Effector memory CD4-positive, alpha-beta T cell (primary cell): ENCODE measurements around the gene LGALS7B.
"Not testable (repeated sequence)": the region's sequence is repeated elsewhere in the genome, so short reads cannot be mapped to it uniquely, and the experiment has no call there.

Source experiments
- DNase-seq, 3 donors: peaks; one replicate each; pipeline ENCODE4 v3.0.0-alpha.2; 2020
- H3K27ac ChIP-seq: 2 replicates; pipeline ENCODE4 v1.7.0; 2013; ENCODE audit warnings: mild to moderate bottlenecking, low read length, moderate library complexity; ENCODE audit not compliant: insufficient read depth, poor library complexity, severe bottlenecking
- H3K27me3 ChIP-seq: replicated peaks from 2 replicates; pipeline ENCODE4 v1.7.0; 2013; ENCODE audit warnings: mild to moderate bottlenecking, low read length; ENCODE audit not compliant: insufficient read depth, control insufficient read depth, poor library complexity, severe bottlenecking
- H3K36me3 ChIP-seq: 2 replicates; pipeline ENCODE4 v1.7.0; 2013; ENCODE audit warnings: mild to moderate bottlenecking, low read length, moderate library complexity; ENCODE audit not compliant: control insufficient read depth, insufficient read depth
- H3K4me1 ChIP-seq: 2 replicates; pipeline ENCODE4 v1.7.0; 2013; ENCODE audit warnings: low read length, mild to moderate bottlenecking; ENCODE audit not compliant: control insufficient read depth, insufficient read depth, poor library complexity, severe bottlenecking
- H3K4me3 ChIP-seq: 2 replicates; pipeline ENCODE4 v1.7.0; 2013; ENCODE audit warnings: low read length, low read depth, mild to moderate bottlenecking; ENCODE audit not compliant: insufficient read depth, poor library complexity, severe bottlenecking
- H3K9me3 ChIP-seq: 2 replicates; pipeline ENCODE4 v1.7.0; 2013; ENCODE audit warnings: mild to moderate bottlenecking, low read length, moderate library complexity; ENCODE audit not compliant: control insufficient read depth

LGALS7B gene

DNA sequence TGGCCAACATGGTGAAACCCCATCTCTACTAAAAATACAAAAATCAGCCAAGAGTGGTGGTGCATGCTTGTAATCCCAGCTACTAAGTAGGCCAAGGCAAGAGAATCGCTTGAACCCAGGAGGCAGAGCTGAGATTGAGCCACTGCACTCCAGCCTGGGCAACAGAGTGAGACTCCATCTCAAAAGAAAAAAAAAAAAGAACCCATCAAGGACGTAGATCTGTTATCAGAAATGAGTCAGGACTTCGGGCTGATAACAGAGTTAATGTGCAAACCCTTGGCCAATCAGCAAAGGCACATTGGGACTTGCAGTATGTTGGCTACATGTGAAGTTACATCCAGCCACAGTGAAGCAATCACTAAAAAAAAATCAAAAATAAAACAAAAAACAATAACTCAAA lies 4.8 kb upstream of the LGALS7B start:
- Histone ChIP-seq H3K27me3 (no peaks in the 10 kb centered on the region), H3K36me3 (no peaks in the 10 kb centered on the region), H3K9me3 (no peaks in the 10 kb centered on the region), H3K27ac (no peak overlapping the region), H3K4me3 (no peak overlapping the region), H3K4me1 (no peaks in the 10 kb centered on the region)
- DNase-seq: no peak

DNA sequence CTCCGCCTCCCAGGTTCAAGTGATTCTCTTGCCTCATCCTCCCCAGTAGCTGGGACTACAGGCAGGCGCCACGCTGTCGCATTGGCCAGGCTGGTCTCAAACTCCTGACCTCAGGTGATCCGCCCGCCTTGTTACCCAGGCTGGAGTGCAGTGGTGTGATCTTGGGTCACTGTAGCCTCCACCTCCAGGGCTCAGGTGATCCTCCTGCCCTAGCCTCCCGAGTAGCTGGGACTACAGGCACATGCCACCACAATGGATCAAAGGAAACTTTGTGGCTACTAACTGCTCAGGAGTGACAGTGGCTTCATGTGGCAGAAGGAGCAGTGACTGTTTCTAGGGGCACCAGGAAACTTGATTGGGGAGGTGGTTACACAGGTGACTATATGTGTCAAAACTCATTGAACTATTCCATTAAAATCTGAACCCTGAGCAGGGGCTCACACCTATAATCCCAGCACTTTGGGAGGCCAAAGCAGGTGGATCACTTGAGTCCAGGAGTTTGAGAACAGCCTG lies 3.8 kb upstream of the LGALS7B start:
- no peak for DNase-seq
- Histone ChIP-seq H3K9me3 (no peaks in the 10 kb centered on the region), H3K4me1 (no peaks in the 10 kb centered on the region), H3K27ac (no peak overlapping the region), H3K36me3 (no peaks in the 10 kb centered on the region), H3K27me3 (no peaks in the 10 kb centered on the region), H3K4me3 (no peak overlapping the region)

DNA sequence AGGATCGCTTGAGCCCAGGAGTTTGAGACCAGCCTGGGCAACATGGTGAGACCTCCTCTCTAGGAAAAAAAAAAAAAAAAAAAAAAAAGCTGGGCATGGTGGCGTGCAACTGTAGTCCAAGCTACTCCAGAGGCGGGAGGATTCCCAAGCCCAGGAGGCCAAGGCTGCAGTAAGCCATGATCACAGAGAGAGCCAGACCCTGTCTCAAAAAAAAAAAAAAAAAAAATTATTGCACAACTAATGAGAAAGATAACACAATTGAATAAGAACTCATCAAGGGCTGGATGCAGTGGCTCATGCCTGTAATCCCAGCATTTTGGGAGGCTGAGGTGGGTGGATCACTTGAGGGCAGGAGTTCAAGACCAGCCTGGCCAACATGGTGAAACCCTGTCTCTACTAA lies 2.9 kb upstream of the LGALS7B start:
- DNase-seq, H3K4me1 ChIP-seq, H3K27ac ChIP-seq: not testable (repeated sequence)

DNA sequence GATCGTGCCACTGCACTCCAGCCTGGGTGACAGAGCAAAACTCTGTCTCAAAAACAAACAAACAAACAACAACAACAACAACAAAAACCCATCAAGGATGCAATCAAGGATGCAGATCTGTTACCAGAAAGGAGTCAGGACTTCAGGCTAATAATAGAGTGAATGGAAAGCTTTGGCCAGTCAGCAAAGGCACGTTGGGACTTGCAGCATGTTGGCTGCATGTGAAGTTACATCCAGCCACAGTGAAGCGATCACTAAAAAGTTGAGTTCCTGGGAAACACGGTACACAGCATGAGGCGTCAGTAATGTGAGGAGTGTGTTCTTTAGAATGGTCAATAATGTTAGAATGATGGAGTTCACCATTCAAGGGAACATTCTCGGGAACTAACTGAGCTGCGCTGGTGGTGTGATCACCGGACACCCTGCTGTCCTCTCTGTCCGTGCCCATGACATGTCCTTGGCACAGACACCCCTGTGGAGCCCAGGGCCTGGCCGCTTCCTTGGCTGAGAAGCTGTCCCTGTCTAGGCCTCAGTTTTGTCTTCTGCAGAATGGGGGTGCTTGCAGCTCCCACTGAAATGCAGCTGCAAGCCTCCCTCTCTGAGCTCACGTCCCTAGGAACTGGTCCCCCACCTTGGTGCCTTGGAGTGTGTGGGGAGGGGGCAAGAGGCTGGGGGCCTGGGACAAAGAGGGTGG lies 2.3 kb upstream of the LGALS7B start:
- H3K27ac ChIP-seq: no peak overlapping the region
- no peak overlapping the region for H3K4me3 ChIP-seq
- DNase-seq: no peak
- no peaks in the 10 kb centered on the region for H3K36me3 ChIP-seq
- H3K4me1 ChIP-seq: no peaks in the 10 kb centered on the region
- H3K27me3 ChIP-seq: no peaks in the 10 kb centered on the region
- no peaks in the 10 kb centered on the region for H3K9me3 ChIP-seq

More for the DNA sequence above, 2.9 kb upstream of the LGALS7B start:
- not testable (repeated sequence) for H3K9me3 ChIP-seq, H3K27me3 ChIP-seq, H3K4me3 ChIP-seq, H3K36me3 ChIP-seq

DNA sequence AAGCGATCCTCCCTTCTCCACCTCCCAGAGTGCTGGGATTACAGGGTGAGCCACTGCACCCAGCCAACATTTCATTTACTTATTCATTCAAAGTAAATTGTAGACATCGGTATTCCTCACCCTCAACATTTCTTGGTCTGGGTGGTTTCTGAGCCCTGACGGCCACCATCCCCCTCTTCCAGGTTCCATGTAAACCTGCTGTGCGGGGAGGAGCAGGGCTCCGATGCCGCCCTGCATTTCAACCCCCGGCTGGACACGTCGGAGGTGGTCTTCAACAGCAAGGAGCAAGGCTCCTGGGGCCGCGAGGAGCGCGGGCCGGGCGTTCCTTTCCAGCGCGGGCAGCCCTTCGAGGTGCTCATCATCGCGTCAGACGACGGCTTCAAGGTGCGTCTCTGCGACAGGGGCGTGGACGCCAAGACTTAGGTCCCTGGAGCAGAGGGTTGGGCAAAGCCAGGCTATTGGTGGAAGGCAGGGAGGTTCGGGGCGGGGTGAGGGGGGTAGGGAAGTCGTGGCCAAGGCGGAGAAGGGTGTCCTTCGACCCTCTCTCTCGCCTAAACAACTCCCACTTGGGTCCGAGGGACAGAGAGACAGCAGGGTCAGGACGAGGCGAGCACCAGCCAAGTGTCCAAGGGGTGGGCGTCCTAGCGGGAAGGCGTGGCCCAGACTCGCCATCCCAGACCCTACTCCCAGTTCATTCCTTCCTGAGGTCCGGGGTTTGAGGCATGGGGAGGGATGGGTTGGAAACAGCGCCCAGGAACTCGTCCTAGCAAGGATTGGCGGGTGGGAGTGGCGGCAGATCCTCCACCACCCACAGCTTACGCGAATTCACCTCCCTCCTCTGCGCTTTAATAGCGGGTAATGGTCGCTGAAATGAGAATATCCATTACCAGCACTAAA lies 1.8 kb downstream of the LGALS7B start:
- not testable (repeated sequence) for H3K4me3 ChIP-seq, DNase-seq, H3K9me3 ChIP-seq, H3K36me3 ChIP-seq, H3K4me1 ChIP-seq, H3K27me3 ChIP-seq, H3K27ac ChIP-seq

DNA sequence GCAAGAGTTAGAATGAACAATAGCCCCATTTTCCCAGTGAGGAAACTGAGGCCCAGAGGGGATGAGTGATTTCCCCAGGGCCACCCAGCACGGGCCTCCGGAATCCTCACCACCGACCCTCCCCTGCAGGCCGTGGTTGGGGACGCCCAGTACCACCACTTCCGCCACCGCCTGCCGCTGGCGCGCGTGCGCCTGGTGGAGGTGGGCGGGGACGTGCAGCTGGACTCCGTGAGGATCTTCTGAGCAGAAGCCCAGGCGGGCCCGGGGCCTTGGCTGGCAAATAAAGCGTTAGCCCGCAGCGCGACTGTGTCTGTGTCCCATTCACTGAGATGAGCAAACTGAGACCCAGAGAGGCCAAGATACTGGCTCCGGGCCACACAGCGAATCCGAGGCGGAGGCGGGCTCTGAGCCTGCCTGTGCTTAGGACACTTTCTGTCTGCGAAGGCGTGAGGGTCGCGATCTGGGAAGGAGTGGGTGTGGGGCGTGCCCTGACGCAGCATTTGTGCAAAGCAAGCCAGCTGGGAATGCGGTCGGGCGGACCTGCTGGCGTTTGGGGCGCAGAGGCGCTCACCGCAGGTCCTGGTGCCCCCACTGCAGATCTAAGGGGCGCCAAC lies 2.6 kb downstream of the LGALS7B start:
- H3K4me3 ChIP-seq, H3K4me1 ChIP-seq, H3K27me3 ChIP-seq, H3K27ac ChIP-seq, H3K9me3 ChIP-seq, DNase-seq, H3K36me3 ChIP-seq: not testable (repeated sequence)

DNA sequence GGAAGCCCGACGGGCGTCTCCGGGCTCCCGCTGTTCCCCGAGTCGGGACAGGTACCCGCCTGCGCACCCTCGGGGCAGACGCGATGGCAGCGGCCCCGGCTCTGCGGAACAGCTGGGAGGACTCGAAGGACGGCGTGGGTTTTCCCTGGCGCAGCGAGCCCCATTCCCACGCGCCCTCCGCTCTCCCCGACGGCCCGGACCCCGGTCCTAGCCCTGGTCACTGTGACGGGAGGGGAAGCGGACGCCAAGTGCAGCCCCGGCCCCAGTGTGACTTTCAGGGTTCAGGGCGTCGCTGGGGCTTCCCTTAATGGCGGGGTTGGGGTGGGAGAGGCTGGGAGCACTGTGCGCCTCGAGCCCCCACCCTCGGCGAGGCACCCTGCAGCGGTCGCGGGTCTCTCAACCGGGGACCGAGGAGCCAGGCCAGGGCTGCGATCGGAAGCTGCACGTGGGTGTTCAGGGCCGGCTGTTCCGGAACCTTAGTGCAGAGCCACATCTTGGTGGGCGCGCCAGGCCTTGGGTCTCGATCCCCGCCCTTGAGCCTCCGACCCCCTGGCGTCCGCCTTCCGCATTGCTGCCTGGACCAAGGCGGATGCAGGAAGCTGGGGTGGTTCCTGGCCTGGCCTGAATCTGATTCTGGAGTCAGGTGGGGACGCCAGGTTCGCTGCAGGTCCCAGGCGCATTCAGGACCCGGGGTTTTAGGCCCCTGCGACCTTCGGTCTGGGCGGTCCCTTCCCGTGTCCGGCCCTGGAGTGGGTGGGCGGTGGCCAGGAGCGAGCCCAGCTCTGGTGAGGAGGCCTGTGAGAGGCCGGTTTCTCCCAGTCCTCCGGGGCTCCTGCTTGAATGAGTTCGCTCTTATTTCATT lies 3.5 kb downstream of the LGALS7B start:
- Histone ChIP-seq H3K27ac (no peak overlapping the region), H3K4me1 (peaks cover 4% of the 10 kb centered on the region), H3K27me3 (no peaks in the 10 kb centered on the region), H3K9me3 (no peaks in the 10 kb centered on the region), H3K36me3 (no peaks in the 10 kb centered on the region), H3K4me3 (no peak overlapping the region)
- no peak for DNase-seq

DNA sequence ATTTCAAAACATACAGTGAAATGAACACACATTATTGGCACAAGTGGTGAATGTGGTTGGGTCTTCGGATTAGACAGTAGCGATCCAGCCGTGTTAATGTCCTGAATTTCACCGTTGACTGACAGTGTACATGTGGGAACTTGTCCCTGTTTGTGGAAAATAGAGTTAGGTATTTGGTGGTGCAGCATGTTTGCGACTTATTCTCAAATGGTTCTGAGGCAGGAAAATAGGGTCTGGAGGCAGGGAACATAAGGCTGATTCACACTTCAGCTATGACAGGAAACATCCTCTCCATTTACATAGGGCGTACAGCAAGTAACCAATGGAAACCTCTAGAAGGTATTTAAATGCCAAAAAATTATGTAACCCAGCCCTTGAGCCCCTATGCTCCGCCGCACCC lies 4.2 kb downstream of the LGALS7B start:
- Histone ChIP-seq H3K9me3 (no peaks in the 10 kb centered on the region), H3K36me3 (no peaks in the 10 kb centered on the region), H3K4me3 (no peak overlapping the region), H3K27ac (no peak overlapping the region), H3K27me3 (no peaks in the 10 kb centered on the region), H3K4me1 (peaks cover 4% of the 10 kb centered on the region)
- no peak for DNase-seq

DNA sequence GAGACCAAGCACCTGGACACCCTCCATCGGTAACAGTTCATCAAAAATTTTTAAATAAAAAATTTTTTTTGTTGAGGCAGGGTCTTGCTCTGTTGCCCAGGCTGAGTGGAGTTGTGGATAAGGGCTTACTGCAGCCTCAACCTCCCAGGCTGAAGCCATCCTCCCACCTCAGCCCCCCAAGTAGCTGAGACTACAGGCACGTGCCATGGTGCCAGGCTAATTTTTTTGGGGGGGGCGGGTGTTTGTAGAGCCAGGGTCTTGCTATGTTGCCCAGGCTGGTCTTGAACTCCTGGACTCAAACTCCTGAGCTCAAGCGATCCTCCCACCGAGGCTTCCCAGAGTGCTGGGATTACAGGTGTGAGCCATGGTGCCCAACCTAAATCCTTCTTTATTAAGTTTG lies 4.7 kb downstream of the LGALS7B start:
- no peak for DNase-seq
- H3K4me3 ChIP-seq: no peak overlapping the region
- H3K27me3 ChIP-seq: no peaks in the 10 kb centered on the region
- no peaks in the 10 kb centered on the region for H3K36me3 ChIP-seq
- H3K9me3 ChIP-seq: no peaks in the 10 kb centered on the region
- H3K4me1 ChIP-seq: peaks cover 4% of the 10 kb centered on the region
- H3K27ac ChIP-seq: no peak overlapping the region
